Stimulated activated CD8-positive, alpha-beta memory T cell treated with anti-CD3 and anti-CD28 coated beads, Interleukin-15, amount 100 ng/mL, for 24 hours (primary cell): ENCODE data around the gene ARMC9.
"Not testable (repeated sequence)": the region's sequence is repeated elsewhere in the genome, so short reads cannot be mapped to it uniquely, and the experiment has no call there.

Experiments used
- DNase-seq: peaks from one replicate; pipeline ENCODE4 v3.0.0-alpha.2; 2020; ENCODE audit warnings: low read depth

The ARMC9 gene

GRCh38 chr2:231287696-231288095 is 89.3 kb downstream of the ARMC9 start:
- DNase-seq, result no peak

GRCh38 chr2:231288590-231288989 is 90.2 kb downstream of the ARMC9 start:
- DNase-seq, result no peak

GRCh38 chr2:231290321-231291015 is 92.0 kb downstream of the ARMC9 start:
- DNase-seq, result no peak

- DNase-seq, result no peak
Measured at GRCh38 chr2:231292472-231293134, 94.2 kb downstream of the ARMC9 start.

GRCh38 chr2:231293163-231293562 is 94.7 kb downstream of the ARMC9 start:
- no peak for DNase-seq

DNA sequence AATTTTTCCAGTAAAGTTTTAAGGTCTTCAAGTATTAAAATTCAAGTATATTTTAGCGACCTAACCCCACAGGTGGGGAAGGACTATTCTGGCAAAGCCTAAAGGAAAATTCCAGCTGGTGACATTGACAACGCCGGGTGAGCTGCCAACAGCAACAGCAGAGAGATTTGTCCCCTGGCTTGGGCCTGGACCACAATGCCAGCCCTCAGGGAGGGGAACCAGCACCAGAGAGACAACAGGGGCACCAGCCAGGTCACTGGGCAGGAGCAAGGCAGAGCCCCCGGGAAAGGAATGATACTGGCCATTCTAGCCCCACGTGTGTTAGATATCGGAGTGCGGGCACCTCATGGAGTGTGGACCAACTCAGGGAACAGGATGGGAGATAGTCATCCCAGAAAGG is 95.7 kb downstream of the ARMC9 start:
- DNase-seq, result no peak

GRCh38 chr2:231294571-231295362 is 96.3 kb downstream of the ARMC9 start:
- DNase-seq, result no peak

GRCh38 chr2:231295363-231295655 is 96.9 kb downstream of the ARMC9 start:
- DNase-seq, result no peak

GRCh38 chr2:231296401-231296974 is 98.1 kb downstream of the ARMC9 start:
- no peak for DNase-seq

GRCh38 chr2:231297108-231297908 is 98.9 kb downstream of the ARMC9 start:
- DNase-seq, result peak; percentile 3

- DNase-seq, result no peak
Measured at GRCh38 chr2:231298091-231298490, 99.7 kb downstream of the ARMC9 start.

DNA sequence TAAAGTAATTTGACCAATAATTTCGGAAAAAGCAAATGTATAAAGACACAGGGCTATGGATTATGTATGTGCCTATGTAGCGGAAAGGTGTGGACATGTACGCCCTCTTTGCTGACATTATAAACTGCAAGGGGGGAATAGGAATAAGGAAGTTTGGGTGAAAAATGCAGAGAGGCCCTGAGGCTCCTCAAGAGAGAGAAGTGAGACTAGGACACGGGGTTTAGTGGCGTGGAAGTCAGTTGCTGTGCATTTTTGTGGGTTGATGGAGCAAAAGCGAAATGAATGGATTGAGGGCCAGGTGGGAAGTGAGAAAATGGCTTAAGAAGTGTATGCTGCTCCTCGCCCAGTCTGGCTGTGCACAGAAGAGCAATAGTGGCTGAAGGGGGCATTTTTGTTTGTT is 100.8 kb downstream of the ARMC9 start:
- no peak for DNase-seq

DNA sequence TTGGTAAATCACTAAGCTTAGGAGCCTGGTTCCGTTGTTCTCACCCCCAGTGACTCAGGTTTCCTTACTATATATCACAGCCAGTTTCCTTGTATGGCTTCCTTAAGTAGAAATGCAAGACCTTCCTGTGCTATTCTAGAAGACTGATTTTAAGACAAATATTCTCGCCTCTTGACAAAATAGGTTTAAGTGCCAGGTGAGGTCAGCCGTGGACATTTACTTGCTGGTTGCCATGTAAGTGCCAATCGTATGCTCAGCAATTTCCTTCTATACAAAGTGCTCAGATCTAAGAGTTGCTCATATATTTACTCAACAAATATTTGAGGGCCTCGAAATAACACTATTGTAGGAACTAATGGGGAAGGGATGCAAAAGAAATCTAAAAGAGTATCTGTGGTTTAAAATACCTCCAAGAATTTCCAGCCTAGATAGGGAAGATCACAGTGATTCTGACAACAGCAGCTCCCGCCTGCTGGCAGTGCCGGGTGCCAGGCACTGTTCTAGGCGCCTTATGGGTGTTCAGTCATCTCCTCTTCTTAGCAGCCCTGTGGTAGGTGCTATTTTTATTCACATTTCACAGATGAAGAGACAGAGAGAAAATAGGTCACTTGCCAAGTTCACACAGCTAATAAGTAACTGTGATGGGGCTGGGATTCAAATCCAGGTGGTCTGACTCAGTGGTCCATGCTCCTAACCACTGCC is 101.7 kb downstream of the ARMC9 start:
- no peak for DNase-seq

DNA sequence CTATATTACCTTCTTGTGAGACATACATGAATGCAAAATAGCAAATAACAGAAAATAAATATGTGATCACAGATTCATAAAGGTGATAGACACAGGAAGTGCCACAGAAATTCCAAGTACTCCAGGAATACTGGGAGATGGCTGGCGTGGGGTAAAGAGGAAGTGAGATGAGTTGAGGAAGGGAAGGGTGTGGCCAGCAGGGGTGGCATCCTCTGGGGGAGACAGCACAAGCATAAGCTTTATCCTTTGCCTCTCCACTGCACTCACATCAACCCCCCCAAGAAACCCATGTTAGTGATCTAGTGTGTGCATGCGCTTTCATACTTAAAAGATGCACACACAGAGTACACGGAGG is 102.3 kb downstream of the ARMC9 start:
- DNase-seq, result no peak

GRCh38 chr2:231304259-231304658 is 105.8 kb downstream of the ARMC9 start:
- not testable (repeated sequence) for DNase-seq

DNA sequence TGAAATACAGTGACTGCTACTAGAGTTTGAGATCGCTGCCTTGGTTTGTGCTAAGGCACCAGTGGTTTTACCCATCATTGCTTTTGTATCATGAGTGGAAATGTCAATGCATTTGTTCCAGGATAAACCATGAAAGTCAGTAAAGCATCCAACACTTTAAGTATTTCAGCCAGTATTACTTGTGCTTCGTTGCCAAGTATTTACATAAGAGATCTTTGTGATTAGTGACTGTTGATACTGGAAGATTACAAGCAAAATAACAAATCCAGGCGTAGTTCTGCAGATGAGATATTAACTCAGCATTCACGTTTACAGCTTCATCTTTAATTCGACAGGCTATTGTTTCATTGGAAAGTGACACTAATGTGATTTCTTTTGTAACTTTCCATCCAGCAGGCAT is 106.8 kb downstream of the ARMC9 start:
- DNase-seq, result no peak

- no peak for DNase-seq
Measured at GRCh38 chr2:231306791-231307393, 108.5 kb downstream of the ARMC9 start.

DNA sequence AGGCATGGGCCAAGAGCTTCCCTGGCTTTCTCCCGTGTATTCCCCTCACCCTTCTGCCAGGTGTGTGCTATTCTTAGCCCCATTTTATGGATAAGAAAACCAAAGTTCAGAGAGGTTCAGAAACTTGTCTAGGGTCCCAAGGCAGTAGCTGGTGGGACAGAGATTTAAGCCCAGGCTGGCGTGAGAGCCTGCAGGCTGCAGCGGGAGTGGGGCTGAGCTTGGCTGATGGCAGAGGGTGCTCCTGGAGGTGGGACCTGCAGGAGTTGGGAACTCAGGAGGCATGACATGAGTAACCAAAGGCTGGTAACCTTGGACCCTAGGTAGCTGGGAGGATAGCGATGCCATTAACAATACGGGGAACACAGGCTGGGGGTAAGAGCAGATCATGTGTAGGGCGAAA is 109.8 kb downstream of the ARMC9 start:
- DNase-seq, result no peak

DNA sequence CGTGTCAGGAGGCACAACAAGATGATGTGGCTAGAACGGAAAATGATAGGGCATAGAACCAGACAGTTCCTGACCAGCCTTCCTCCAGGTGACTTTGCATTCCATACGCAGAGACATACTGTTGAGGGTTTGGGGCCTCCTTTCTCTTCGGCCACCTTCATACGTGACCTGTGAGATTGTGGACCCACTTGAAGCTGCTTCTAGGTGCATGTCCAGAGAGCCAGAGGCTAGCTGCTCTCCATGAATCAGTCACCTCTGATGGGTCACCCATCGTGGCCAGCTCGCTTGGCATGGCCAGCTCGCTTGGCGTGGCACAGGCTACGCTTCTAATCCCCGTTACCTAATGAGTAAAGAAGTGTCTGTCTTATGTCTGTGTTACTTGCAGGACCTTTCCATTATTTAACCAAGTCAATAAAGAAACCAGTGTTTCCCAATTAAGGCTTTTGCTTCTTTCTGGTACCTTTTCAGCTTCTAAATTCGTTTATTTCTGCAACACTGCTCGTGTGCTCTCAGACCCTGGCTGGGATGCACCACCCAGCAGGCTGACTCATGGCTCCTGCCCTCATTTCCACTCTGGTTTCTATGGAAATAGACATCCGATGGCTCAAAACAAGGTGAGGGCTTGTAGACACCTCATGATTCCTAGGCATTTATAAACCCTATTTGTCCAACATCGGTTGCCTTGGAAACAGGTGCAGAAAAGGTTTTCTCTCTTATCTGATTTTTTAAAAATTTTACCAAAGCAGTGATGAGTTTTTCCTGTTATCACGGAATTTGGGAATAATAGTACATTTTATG is 110.4 kb downstream of the ARMC9 start:
- no peak for DNase-seq

DNA sequence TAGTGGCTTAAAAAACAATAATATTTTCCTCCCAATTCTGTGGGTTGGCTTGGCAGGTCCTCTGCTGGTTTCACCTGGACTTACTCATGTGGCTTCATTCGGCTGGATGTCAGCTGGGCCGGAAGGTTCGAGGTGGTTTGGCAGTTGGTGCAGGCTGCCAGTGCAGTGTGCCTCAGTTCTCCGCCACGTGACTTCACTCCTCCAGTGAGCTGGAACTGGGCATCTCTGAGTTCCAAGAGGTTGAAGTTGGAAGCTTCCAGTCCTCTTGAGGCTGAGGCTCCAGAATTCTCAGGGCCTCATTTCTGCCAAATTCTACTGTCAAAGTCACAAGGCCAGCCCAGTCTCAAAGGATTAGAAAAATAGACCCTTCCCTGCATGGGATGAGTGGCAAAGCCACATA is 113.6 kb downstream of the ARMC9 start:
- no peak for DNase-seq
